ENCODE results near the gene OR5B12. TPM values are rescaled to one million over a fixed set of nuclear protein-coding genes. Genes with fewer than 3 reads are reported as not detected.
"Not testable (repeated sequence)": the region's sequence is repeated elsewhere in the genome, so short reads cannot be mapped to it uniquely, and the experiment has no call there.

The OR5B12 gene
- total RNA-seq, 8 experiments from 2014 or later: 0.28 TPM; not detected in 7

DNA sequence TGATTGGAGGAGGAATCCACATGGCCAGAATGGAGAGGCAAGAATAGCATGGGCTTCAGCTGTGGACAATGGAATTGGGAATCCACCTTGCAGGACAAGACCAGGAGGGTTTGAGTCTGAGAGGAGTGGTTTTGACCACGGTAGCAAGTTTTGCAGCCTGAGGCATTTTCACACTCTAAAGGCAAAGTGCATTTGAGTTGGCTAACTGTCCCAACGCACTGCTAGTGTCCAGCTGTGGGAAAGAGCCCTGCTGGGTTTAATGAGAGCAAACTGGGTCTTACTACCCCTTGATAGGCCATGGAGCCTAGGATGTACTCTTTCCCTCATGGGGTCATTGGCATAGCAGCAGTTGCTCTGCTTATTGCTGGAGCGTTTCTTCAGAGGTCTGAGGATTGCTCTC lies 14.0 kb downstream of the OR5B12 start, which contains the start of gene OR5B2:
Gene OR5B2, minus strand, starts transcription at position 101 of the 400 bp plus-strand sequence. CDS start 4,860 bp downstream, outside the sequence.
- Histone ChIP-seq H3K4me3 (no peak within 1 kb of the TSS), H3K27ac (no peak within 1 kb of the TSS), H3K4me1 (replicated peaks in 1 of 2) (no peaks in the 10 kb centered on the region)
- whole genome bisulfite sequencing, 10 experiments: 13 to 71% (median 37%) methylated on average over 1 to 3 of the region's 3 CpGs; no CpG with 5 or more reads in 3 of the 10 experiments
- no peak for ATAC-seq (replicated peaks in 6 of 8)
- in situ Hi-C loops (cut with MboI; ENCODE audit: low pct_unique_long_range_greater_than_20kb in 2 of 9, low sequenced_read_pairs in 9 of 9, unreplicated experiment in 9 of 9): no loop called here

DNA sequence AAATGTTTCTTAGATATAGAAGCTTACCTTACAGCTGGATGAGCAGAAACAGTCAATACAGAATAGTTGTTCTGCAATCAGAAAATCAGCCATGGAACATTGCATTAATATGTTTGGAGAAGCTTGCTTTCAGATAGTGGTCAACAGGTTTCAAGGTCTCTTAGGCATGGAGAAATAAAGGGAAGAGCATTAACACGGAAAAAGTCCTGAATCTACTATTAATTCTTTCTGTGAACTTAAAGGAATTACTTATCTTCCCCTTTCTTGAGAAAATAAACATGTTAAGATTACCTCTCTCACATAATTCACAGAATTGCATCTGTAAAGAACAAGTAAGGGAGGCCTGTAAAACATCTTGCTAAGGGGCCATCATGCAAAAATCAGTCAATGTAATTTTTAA lies 35.3 kb downstream of the OR5B12 start, which contains the start of gene OR5B3:
Gene OR5B3, minus strand, starts transcription at position 101 of the 400 bp plus-strand sequence. CDS start 3,465 bp downstream, outside the sequence.
- in situ Hi-C loops (cut with MboI; ENCODE audit: low pct_unique_long_range_greater_than_20kb in 2 of 9, low sequenced_read_pairs in 9 of 9, unreplicated experiment in 9 of 9): no loop called here
- no peak within 1 kb of the TSS for H3K4me3 ChIP-seq
- 0 to 89% (median 31%) methylated on average over 1 of the region's 1 CpG; no CpG with 5 or more reads in 2 of the 10 experiments for WGBS, 10 experiments
- no peak within 1 kb of the TSS for H3K27ac ChIP-seq
- no peaks in the 10 kb centered on the region for H3K4me1 ChIP-seq (replicated peaks in 1 of 2)
- no peak for ATAC-seq (replicated peaks in 6 of 8)

DNA sequence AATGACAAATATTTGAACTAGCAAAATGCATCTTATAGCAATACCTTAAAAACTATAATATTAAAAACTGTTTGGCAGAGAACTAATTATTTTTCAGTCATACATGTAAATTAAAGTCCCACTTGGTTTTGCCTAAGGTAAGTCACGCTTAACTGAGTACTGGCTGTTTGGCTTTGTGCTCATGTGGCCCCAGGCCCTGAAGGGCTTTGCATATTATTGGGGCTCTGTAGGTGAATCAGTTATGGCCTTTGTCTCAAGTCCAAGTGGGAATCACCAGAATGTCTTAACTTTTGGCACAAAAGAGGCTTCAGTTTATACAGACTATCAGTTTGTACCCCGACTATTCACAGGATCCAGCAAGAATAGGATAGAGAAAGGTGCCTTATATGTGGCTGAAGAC lies 42.4 kb downstream of the OR5B12 start:
- in situ Hi-C loops (cut with MboI; ENCODE audit: low pct_unique_long_range_greater_than_20kb in 2 of 9, low sequenced_read_pairs in 9 of 9, unreplicated experiment in 9 of 9); H3K4me1 ChIP-seq (replicated peaks in 1 of 2); H3K27ac ChIP-seq; H3K4me3 ChIP-seq; ATAC-seq (replicated peaks in 6 of 8): not testable (repeated sequence)
- WGBS, 10 experiments: no CpG with 5 or more reads among the region's 2 CpGs

DNA sequence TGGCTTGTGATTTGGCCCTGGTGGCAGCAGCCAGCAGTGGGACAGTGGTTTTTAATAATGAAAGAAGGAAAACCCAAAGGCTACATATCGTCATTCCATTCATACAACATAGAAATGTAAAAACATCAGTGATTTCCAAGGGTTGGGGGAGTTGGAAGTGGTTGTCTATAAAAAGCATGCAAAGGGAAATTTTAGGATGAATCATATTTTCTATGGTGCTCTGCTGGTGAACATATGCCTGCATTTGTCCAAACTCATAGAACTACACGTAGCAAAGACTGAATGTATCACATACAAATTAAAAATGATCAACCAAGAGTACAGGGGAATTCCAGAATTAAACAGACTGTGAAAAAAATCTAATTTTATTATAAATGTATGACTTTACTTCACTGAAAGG lies 46.5 kb downstream of the OR5B12 start:
- WGBS, 10 experiments: 20 to 100% (median 80%) methylated on average over 1 to 2 of the region's 2 CpGs; no CpG with 5 or more reads in 1 of the 10 experiments
- Histone ChIP-seq H3K4me3 (no peak overlapping the region), H3K27ac (no peak overlapping the region), H3K4me1 (replicated peaks in 1 of 2) (no peaks in the 10 kb centered on the region)
- in situ Hi-C loops (cut with MboI; ENCODE audit: low pct_unique_long_range_greater_than_20kb in 2 of 9, low sequenced_read_pairs in 9 of 9, unreplicated experiment in 9 of 9): no loop called here
- no peak for ATAC-seq (replicated peaks in 6 of 8)

DNA sequence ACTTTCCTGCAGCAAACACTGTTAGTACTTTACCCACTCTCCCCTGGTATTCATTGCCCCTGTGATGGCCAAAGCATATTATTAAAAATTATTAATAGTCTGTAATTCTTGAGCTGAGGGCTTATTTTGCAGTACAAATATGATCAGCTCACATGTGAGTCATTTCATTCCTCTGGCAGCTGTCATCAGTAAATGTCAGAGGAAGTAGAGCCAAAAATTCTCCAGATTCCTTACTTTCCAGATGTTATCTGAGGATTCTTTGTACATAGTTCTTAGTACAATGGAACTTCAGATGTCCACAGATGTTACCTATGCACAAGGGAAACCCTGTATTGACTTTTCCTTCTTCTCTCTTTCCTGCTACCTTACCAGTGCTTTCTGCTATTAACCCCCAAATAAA lies 47.8 kb downstream of the OR5B12 start:
- H3K27ac ChIP-seq: no peak overlapping the region
- in situ Hi-C loops (cut with MboI; ENCODE audit: low pct_unique_long_range_greater_than_20kb in 2 of 9, low sequenced_read_pairs in 9 of 9, unreplicated experiment in 9 of 9): no loop called here
- no peak overlapping the region for H3K4me3 ChIP-seq
- no peaks in the 10 kb centered on the region for H3K4me1 ChIP-seq (replicated peaks in 1 of 2)
- ATAC-seq (replicated peaks in 6 of 8): peak in 2 of 8 experiments; percentile 42 to 49

DNA sequence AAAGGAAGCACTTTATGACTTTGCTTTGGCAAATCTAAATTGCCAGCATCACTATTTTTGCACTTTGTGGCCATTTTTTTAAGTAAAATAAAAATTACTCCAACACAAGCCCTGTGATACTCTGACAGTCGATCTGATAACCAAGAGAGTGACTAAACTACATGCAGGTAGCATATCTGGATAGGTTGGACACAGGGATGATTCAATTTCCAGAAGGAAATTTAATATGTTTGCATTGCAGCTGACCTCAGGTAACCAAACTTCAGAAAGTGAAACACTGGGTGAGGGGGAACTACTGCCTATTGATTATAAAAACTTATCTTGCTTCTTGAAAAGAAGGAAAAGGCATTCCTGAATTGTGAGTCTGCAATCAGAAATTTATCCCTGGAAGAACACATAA lies 49.3 kb downstream of the OR5B12 start:
- 0 to 25% (median 0%) methylated on average over 1 of the region's 1 CpG; no CpG with 5 or more reads in 1 of the 10 experiments for WGBS, 10 experiments
- in situ Hi-C loops (cut with MboI; ENCODE audit: low pct_unique_long_range_greater_than_20kb in 2 of 9, low sequenced_read_pairs in 9 of 9, unreplicated experiment in 9 of 9): no loop called here
- no peak for ATAC-seq (replicated peaks in 6 of 8)
- no peaks in the 10 kb centered on the region for H3K4me1 ChIP-seq (replicated peaks in 1 of 2)
- H3K27ac ChIP-seq: no peak overlapping the region
- no peak overlapping the region for H3K4me3 ChIP-seq

DNA sequence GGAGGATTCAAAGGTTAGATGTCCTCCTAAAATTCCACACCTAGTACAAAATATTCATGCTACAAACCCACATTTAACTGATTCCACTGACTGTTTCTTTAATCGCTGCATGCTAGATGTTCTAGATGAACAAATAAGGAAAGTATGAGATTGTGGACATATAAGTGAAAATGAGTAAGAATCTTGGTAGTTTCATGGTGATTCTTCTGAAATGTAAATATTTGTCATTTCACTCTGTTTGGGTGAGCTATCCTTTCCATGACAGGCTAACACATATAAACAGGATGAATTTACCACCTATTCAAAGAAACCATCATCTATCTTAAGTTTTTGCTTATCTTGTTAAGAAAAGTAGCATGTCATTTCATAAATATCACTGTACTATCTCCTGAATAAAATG lies 50.2 kb downstream of the OR5B12 start:
- Histone ChIP-seq H3K4me1 (replicated peaks in 1 of 2) (no peaks in the 10 kb centered on the region), H3K4me3 (no peak overlapping the region), H3K27ac (no peak overlapping the region)
- ATAC-seq (replicated peaks in 6 of 8): no peak
- in situ Hi-C loops (cut with MboI; ENCODE audit: low pct_unique_long_range_greater_than_20kb in 2 of 9, low sequenced_read_pairs in 9 of 9, unreplicated experiment in 9 of 9): no loop called here
- WGBS, 10 experiments: 29 to 100% (median 100%) methylated on average over 1 of the region's 1 CpG; no CpG with 5 or more reads in 3 of the 10 experiments

DNA sequence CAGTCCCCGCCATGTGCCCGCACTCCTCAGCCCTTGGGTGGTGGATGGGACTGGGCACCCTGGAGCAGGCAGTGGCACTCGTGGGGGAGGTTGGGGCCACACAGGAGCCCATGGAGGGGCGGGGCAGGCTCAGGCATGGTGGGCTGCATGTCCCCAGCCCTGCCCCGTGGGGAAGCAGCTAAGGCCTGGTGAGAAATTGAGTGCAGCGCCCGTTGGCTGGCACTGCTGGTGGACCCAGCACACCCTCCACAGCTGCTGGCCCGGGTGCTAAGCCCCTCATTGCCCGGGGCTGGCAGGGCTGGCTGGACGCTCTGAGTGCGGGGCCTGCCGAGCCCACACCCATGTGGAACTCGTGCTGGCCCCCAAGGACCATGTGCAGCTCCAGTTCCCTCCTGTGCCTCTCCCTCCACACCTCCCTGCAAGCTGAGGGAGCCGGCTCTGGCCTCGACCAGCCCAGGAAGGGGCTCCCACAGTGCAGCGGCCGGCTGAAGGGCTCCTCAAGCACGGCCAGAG lies 51.4 kb downstream of the OR5B12 start:
- WGBS, 10 experiments: 77% methylated on average over 11 of the region's 18 CpGs; no CpG with 5 or more reads in 9 of the 10 experiments
- ATAC-seq (replicated peaks in 6 of 8): no peak
- H3K27ac ChIP-seq: no peak overlapping the region
- in situ Hi-C loops (cut with MboI; ENCODE audit: low pct_unique_long_range_greater_than_20kb in 2 of 9, low sequenced_read_pairs in 9 of 9, unreplicated experiment in 9 of 9): no loop called here
- no peak overlapping the region for H3K4me3 ChIP-seq
- no peaks in the 10 kb centered on the region for H3K4me1 ChIP-seq (replicated peaks in 1 of 2)

Other genes starting within 250 kb of the OR5B12 start
- gene OR1S2, start 238.1 kb downstream of the OR5B12 start, total RNA-seq: under 1 TPM in 2 of 8 experiments, not detected in 6; 0.37 to 0.66 TPM
- under 1 TPM in 1 of 8 experiments, not detected in 7; 0.71 TPM for gene OR1S1, start 229.5 kb downstream of the OR5B12 start, total RNA-seq
- 1 to 10 TPM in 1 of 8 experiments, not detected in 7; 1.1 TPM for gene OR10Q1, start 213.3 kb downstream of the OR5B12 start, total RNA-seq
- under 1 TPM in 1 of 8 experiments, not detected in 7; 0.28 TPM for gene OR10W1, start 174.0 kb downstream of the OR5B12 start, total RNA-seq
- under 1 TPM in 1 of 8 experiments, not detected in 7; 0.52 TPM for gene OR5B17, start 83.2 kb downstream of the OR5B12 start, total RNA-seq
- gene OR5B3, start 35.4 kb downstream of the OR5B12 start, total RNA-seq: not detected
- under 1 TPM in 2 of 8 experiments, not detected in 6; 0.08 to 0.71 TPM for gene OR5B2, start 14.1 kb downstream of the OR5B12 start, total RNA-seq
- gene OR5B21, start 65.9 kb upstream of the OR5B12 start, total RNA-seq: 1 to 10 TPM in 1 of 8 experiments, under 1 TPM in 3, not detected in 4; 0.32 to 1.1 (median 0.41) TPM
- gene LPXN, start 133.6 kb upstream of the OR5B12 start, total RNA-seq: 1 to 10 TPM; 2.4 to 10.0 (median 5.9) TPM
- gene ZFP91, start 136.8 kb upstream of the OR5B12 start, total RNA-seq: 10 to 100 TPM; 24.5 to 68.7 (median 45.2) TPM
- 1 to 10 TPM in 6 of 8 experiments, under 1 TPM in 2; 0.60 to 4.8 (median 1.3) TPM for gene CNTF, start 180.4 kb upstream of the OR5B12 start, total RNA-seq

Measured in motor neuron (in vitro differentiated cells).